Measurements from ENCODE around the gene MUC6. TPM values are rescaled to one million over a fixed set of nuclear protein-coding genes. Genes with fewer than 3 reads are reported as not detected.

Gene MUC6
- total RNA-seq, 1 experiment from 2014 or later, result 0.49 TPM

GRCh38 chr11:995752-996420, 40.6 kb downstream of the MUC6 start:
- ChIA-PET CTCF (no interaction called here), POLR2A (no interaction called here)
- TF ChIP-seq POLR2AphosphoS5 (IDR thresholded peaks at IDR 0.05; ENCODE audit: low read depth, low read length) (no peak), TCF7L2 (IDR thresholded peaks at IDR 0.05; ENCODE audit: low read depth, low read length) (no peak), CTCF (IDR thresholded peaks at IDR 0.05) (no peak), REST (IDR thresholded peaks at IDR 0.05; ENCODE audit: insufficient read depth in 1 of 2, low read depth in 2 of 2, low read length in 1 of 2) (no peak), SIN3A (IDR thresholded peaks at IDR 0.05; ENCODE audit: borderline replicate concordance, insufficient read depth, low read depth, low read length) (no peak)
- Histone ChIP-seq H3K4me3 (ENCODE audit: low read depth in 2 of 2, low read length in 2 of 2) (no peak overlapping the region), H3K36me3 (ENCODE audit: control insufficient read depth, insufficient read depth, low read length) (peaks cover 5% of the 10 kb centered on the region; the same call in 1 of the 2 replicates), H3K4me1 (ENCODE audit: control insufficient read depth, insufficient read depth, low read length) (0 out of 2 replicates have a peak, but pooled peaks cover 4% of the 10 kb centered on the region), H3K27me3 (ENCODE audit: control insufficient read depth, insufficient read depth, low read length) (no peaks in the 10 kb centered on the region), H3K27ac (ENCODE audit: low read length) (no peak overlapping the region), H3K9me3 (ENCODE audit: control insufficient read depth, insufficient read depth, low read depth, low read length) (no peaks in the 10 kb centered on the region)
- in situ Hi-C loops (cut with HindIII; ENCODE audit: low pct_unique_long_range_greater_than_20kb, low sequenced_read_pairs) (loop anchor here (5.0 kb wide), 1 partner anchor 89 kb away; no protein-coding TSS in a partner anchor), intact Hi-C loops (cut with micrococcal nuclease; ENCODE audit: unreplicated experiment) (no loop called here)
- DNase-seq (ENCODE audit: low read depth, low spot score) (no peak), ATAC-seq (no peak)
- BruUV-seq (replicated peaks), result no TSS peak

- ChIA-PET CTCF (no interaction called here), POLR2A (no interaction called here)
- Histone ChIP-seq H3K4me3 (ENCODE audit: low read depth in 2 of 2, low read length in 2 of 2) (no peak overlapping the region), H3K36me3 (ENCODE audit: control insufficient read depth, insufficient read depth, low read length) (peaks cover 5% of the 10 kb centered on the region; the same call in 1 of the 2 replicates), H3K27me3 (ENCODE audit: control insufficient read depth, insufficient read depth, low read length) (no peaks in the 10 kb centered on the region), H3K27ac (ENCODE audit: low read length) (no peak overlapping the region), H3K4me1 (ENCODE audit: control insufficient read depth, insufficient read depth, low read length) (0 out of 2 replicates have a peak, but pooled peaks cover 4% of the 10 kb centered on the region), H3K9me3 (ENCODE audit: control insufficient read depth, insufficient read depth, low read depth, low read length) (no peaks in the 10 kb centered on the region)
- ATAC-seq (peak; percentile 69), DNase-seq (ENCODE audit: low read depth, low spot score) (no peak)
- TF ChIP-seq CTCF (IDR thresholded peaks at IDR 0.05), result no peak
- no peak for TF ChIP-seq SIN3A (IDR thresholded peaks at IDR 0.05; ENCODE audit: borderline replicate concordance, insufficient read depth, low read depth, low read length)
- no peak for TF ChIP-seq TCF7L2 (IDR thresholded peaks at IDR 0.05; ENCODE audit: low read depth, low read length)
- TF ChIP-seq REST (IDR thresholded peaks at IDR 0.05; ENCODE audit: insufficient read depth in 1 of 2, low read depth in 2 of 2, low read length in 1 of 2), result no peak
- no peak for TF ChIP-seq POLR2AphosphoS5 (IDR thresholded peaks at IDR 0.05; ENCODE audit: low read depth, low read length)
- intact Hi-C loops (cut with micrococcal nuclease; ENCODE audit: unreplicated experiment) (no loop called here), in situ Hi-C loops (cut with HindIII; ENCODE audit: low pct_unique_long_range_greater_than_20kb, low sequenced_read_pairs) (loop anchor here (5.0 kb wide), 1 partner anchor 88 kb away; no protein-coding TSS in a partner anchor)
- BruUV-seq (replicated peaks), result no TSS peak
These were observed 41.3 kb downstream of the MUC6 start for GRCh38 chr11:995044-995751.
